ENCODE results near the gene RPTOR.

RPTOR gene

DNA sequence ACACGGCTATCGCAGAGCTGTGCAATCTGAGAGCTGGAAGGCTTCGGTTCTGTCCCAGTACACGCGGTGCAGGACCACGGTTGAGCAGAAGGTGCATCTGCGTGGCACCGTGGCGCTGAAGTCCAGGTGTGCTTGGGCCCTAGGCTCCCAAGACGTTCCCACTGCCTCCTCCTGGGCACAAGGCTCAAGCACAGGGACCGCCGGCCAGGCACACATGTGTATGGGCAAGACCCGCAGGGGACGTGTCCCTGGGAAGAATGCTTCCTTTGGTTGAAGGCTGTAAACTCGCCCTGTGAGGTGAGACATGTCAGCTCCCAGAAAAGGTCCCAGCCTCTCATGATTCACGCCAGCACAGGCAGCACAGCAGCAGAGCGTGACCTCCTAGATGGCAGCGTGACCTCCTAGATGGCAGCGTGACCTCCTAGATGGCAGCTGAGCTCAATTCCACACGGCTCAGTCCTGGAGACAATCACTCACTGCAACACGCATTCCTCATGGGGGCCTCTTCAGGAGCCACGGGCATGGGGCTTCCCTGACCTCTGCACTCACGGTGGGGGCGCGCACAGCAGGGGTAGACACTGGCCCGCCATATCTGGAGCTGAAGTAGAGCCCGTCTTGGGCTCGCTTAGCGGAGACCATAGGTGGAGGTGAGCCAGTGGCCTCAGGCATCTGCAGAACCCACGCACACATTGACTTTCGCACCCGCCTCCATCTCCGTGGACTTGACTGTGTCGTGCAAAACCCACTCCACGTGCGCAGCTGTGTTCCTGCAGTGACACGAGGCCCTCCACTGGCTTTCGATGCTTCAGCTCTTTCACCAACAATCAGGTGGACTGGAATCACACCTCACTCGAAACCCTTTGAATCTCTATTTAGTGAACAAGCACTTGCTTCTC is 362.0 kb downstream of the RPTOR start:
- DNase-seq = no peak

DNA sequence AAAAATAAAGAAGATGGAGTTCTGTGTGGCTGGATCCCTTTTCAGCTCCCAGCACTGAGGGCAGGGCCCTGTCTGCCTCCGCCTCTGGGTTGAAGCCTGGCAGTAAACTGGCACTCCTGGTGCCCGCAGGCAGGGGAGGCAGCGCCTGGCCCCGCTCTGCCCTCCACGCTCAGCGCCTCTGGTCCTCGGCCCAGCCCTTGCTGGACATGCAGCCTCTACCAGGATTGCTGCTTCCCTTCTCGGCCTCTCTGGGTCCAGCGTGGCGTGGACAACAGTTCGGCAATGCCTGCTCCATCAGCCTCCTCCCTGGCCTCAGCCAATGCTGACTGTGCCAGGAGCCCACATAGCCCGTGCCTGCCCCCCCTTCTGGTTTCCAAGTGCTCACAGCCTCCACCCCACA is 362.6 kb downstream of the RPTOR start:
- no peak for DNase-seq

DNA sequence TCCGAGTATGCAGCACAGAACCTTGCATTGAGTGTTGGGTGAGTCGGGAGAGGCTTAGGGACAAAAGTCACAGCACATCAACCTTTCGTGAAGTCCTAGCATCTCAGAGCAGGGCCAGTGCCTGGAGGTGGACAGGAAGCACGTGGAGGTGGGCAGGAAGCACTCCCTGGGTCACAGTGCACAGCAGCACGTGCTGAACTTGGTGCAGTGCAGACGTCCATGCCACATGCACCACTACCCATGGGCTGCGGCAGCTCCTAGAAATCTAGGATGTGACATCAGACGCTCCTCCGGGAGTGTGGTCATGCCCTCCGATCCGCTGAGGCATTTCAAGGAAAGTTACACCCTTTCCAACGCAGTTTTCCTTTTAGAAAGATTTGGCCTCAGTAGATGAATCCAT is 363.6 kb downstream of the RPTOR start:
- no peak for DNase-seq

DNA sequence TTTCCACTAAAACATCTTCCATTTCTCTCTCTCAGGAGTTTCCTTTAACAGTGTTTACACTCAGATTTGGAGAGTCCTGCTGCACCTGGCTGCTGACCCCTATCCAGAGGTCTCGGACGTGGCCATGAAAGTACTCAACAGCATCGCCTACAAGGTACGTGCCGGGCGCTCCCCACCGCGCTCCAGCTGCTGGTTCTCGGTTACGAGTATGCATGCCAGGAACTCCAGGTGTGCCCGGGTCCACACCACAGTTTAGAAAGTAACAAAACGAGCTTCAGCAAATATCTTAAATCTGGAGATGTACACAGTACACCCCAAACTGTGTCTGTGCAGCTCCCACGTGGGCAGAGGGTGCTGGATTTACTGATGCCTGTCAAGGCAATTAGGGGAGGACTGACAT is 364.1 kb downstream of the RPTOR start:
- no peak for DNase-seq

DNA sequence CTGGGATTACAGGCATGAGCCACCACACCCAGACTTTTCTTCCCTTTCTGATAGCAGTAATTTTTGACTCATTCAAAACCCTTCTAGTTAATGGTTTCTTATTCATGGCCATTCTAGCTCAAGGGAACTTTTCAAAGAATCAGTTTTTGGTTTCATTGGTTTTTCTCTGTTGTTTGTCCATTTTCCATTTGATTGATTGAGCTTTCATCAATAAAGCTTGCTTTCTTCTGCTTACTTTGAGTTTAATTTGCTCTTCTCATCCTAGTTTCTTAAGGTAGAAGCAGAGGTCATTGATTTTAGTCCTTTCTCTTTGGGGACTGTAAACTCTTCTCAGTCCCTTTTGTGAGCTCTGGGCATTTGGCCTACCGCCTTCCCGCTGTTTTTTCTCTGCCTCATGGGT is 365.0 kb downstream of the RPTOR start:
- no peak for DNase-seq

DNA sequence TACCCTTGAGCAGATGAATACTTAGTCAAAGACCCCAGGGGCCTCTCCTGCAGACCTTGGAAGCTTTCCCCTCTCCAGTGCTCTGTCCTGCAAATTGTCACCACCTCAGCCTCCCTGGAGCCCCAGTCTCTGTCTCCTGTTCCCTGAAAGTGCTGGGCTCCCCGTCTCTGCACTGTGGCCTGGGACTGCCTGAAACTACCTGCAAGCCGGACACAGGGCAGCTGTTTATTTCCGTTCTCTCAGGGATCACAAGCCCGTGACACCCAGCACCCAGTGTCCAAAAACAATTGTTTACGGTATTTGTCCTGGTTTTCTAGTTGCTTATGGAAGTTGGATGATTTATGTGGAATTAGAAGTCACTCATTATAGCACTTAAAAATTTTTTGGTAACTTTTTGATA is 365.4 kb downstream of the RPTOR start:
- DNase-seq = no peak

DNA sequence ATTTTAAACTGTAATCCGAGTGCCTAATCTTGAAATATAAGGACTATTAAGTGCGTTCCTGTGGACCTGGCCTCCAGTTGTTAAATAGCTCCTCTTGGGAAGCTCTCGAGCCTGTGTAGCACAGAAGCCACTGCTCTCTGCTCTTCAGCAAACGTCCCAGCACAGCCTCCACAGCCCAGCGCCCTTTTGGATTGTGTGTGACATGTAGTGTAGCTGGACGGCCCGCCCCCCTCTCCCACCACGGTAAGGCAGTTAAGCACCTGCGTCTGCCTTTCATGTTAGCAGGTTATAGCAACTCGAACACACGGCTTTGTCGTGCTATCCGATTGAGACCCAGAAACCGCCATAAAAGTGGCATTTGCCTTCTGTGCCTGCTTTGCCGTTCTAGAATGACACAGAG is 367.8 kb downstream of the RPTOR start:
- no peak for DNase-seq

DNA sequence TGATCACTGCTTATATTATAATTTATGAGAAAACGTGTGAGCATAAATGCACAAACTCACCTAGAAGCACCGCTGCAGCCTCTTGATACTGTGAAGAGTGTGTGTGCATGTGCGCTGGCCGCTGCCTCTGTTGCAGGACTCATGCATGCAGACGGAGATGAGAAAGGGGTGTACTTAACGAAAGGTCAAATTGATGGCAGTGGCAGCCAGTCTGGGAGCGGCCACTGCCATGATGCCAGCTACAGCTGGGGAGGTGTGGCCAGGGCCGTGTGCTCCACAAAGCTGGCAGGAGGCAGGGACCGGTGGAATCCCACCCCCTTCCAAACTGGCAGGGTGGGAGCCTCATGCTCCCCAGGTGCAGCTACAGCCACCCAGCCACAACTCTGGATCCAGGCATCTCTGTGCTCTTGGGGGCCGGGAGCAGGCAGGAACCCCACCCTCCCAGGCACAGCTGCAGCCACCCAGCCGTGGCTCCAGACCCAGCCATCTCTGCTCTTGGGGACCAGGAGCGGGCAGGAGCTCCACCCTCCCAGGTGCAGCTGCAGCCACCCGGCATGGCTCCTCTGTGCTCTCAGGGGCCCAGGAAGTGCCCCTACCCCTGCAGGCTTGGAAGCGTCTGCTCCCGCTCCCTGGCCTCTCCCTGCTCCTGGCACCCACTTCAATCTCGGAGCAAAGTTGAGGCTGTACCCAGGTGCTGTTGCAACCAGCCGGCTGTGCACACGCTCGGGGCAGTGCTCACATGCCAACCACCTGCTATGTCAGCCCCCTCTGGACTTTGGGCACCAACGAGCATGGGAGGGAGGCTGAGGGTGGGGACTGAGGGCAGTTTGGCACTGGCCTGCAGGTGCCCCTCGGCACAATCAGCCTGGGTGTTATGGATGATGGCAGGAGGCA is 369.5 kb downstream of the RPTOR start:
- DNase-seq = no peak

DNA sequence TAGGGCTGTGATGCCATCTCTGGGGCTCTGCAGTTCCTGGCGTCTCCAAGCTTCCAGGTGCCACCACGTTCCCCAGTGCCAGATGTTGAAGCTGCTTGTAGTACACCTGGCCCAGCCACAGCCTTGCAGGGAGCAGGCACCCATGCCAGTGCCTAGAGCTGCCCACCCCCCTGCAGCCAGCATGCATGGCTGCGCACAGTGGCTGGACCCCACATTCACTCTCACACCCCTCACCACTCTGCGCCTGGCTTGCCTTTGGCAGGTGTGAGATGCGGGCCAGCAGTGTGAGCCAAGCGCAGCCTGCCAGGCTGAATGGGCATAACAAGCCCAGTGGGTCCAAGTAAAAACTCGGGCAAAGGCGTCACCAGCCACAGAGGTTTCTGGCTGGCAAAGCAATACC is 371.6 kb downstream of the RPTOR start:
- DNase-seq = no peak

DNA sequence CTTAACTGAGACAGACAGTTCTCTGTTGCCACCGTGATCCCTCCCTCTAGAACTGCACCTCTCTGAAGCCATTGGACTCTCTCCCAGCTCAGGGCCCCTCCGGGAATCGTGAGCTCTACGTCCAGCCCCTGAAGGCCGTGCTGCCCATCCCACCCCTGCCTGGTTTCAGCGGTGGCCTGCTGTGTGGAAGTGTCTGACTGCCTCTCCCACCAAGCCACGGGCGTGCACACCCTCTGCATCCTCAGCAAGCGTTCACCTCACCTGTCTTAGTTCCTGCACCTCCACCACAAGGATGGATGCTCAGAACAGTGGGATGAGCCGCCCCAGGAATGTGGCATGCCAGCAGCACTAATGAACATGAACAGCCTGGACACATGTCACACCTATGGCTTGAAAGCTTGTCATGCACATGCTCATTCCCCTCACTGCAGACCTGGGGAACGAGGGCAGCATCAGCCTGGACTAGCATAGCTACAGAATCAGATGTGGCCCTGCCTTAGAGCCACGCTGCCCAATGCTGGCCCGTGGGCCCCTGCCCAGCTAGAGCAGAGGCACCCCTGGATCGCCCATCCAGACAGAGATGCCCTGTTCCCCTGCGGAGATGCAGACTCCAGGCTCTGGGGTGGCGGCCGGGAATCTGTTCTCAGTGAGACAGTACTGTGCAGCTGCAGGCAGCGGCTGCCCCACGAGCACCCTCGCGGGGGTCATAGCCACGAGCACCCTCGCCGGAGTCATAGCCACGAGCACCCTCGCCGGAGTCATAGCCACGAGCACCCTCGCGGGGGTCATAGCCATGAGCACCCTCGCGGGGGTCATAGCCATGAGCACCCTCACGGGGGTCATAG is 373.3 kb downstream of the RPTOR start:
- DNase-seq = no peak

DNA sequence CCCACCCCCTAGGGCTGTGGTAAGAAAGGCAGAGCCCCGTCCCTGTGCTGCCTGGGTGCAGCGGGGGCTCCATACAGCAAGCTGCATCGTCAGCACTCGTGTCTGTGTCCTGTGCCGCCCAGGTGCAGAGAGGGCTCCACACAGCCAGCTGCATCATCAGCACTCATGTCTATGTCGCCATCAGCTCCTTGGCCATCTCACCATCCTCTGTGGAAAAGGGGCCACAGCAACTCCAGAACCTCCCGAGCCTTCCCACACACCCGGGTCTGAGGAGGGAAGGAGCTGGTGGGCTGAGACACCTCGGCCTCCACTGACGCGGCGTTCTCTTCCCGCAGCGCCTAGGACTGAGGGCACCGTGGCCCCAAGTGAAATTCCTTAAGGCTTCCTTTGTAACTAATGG is 374.1 kb downstream of the RPTOR start:
- DNase-seq = no peak

DNA sequence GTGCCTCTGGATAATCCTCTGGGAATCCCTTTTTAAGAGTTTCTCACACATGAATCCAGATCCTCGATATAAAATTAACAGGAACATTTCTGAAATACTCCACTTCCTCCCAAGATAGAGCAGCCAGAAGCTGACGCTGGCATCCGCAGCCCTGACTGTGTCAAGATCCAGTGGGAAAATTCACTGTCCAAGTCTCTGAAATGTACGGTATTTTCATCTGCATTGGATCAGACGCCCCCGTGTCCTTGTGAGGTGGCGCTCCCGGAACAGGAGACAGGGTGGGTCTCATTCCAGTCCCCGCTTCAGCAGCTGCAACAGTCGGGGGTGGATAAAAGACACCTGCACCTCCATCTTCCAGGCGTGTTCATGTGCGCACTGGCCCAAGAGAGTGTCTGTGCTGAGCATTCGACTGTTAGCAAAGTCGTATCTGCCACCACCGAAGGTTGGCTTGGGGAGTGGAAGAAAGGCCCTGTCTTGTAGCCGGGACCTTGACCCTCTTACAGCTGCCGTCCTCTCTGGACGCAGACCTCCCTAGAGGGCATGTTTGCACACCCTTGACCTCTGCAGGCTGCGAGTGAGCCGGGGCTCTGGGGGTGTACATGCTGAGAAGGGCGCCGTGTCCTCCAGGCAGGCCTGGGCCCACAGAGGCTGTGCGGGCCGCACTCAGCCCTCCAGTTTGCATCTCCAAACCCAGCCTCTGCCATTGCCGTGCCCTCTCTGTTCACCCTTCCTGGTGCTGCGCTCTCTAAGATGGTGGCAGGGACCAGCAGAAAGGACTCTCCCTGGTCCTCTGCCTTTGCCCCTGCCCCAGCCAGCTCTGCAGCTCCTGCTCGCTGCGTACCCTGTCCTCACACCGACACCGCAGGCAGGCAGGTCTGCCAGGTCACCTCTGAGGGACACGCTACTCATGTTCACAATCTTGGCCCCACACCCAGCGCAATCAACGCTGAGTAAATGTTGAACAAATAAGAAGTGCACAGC is 375.0 kb downstream of the RPTOR start:
- DNase-seq = no peak

DNA sequence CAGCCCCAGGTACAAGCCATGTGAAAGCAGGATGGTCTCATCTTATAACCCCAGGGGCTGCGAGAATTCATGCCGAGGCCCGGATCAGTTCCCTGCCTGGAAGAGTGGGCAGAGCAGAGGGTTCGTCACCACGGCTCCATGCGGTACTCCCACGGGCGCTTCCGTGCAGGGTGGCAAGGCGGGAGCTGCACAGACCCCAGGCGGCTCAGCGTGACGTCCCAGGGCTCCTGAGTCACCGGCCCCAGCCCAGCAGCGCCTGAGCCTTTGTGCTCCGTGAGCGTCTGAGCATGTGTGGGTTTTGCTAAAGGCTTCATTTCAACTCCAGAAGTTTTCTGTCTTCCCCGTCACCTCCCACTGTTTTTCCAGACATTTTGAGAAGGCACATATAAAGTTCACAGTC is 375.8 kb downstream of the RPTOR start:
- DNase-seq = no peak

DNA sequence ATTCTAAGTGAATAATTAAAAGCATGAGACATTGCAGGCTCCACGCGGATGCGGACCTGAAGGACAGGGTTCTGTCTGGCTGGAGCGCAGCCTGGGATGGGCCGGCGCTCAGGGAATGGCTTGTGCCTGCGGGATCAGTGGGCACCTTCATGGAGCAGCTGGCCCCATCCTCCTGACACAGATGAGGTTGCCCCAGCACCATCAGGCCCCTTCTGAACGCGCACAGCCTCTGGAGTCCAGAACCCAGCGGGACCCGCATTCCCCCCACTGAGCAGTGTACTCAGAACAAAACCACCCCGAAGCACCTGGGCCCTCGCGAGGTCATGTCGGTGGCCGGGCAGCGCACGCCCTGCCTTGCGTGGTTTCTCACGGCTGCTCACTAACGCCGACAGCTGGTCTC is 376.5 kb downstream of the RPTOR start:
- no peak for DNase-seq

DNA sequence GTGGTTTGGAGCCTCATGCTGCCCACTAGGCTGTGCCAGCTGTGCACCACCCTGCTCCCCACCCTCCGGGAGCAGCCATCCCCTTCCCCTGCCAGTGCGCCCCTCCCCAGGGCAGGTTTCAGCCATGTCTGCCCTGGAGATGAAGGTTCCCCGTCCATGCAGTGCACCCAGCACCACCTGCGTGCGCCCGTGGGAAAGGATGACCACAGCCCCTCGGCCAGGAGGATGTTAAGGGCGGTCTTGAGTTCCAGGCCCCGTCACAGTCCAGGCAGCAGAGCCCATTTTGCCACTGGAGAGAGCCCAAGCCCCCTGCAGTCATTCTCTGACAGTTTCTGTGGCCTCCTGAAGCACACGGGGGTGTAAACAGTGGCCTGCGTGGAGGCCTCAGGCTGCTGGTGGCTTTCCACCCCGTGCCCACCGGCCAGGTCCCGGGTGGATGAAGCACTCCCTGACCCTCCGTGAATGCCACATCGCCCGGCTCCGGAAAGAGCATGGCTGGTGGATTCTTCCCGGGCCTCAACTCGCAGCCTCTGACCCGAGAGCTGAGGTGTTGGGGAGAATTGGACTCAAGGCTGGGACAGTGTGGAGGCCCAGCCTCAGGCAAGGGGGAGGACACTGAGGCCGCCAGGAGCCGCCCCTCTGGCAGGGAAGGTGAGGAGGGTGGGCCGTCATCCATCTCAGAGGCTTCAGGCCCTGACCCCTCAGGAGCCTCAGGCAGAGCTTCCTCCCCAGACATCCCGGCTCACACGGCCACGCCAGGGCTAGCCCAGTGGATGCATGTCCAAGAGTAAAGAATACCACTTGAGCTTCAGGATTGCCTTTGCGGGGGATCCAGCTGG is 377.3 kb downstream of the RPTOR start:
- no peak for DNase-seq

DNA sequence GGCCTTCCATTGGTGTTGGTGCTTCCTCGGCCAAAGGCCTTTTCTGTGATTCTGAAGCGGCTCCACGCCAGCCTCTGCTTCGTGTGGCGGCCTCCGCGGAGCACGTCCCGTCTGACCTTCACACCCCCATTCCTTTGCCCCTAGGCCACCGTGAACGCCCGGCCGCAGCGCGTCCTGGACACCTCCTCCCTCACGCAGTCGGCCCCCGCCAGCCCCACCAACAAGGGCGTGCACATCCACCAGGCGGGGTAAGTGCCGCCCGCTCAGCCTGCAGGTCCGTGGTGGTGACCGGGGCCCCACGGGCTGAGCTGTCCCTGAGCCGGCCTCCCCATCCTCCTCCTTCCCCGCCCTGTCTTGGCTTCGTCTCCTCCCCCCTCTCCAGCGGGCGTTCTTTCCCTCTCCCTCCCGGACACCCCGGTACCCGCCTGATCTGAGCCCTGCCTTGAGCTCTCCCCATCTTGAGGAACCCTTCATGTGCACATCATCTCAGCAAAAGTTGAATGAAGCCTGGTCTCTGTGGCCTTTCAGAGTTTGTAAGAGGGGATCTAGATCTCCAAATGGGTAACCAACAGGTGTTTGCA is 378.0 kb downstream of the RPTOR start:
- no peak for DNase-seq

DNA sequence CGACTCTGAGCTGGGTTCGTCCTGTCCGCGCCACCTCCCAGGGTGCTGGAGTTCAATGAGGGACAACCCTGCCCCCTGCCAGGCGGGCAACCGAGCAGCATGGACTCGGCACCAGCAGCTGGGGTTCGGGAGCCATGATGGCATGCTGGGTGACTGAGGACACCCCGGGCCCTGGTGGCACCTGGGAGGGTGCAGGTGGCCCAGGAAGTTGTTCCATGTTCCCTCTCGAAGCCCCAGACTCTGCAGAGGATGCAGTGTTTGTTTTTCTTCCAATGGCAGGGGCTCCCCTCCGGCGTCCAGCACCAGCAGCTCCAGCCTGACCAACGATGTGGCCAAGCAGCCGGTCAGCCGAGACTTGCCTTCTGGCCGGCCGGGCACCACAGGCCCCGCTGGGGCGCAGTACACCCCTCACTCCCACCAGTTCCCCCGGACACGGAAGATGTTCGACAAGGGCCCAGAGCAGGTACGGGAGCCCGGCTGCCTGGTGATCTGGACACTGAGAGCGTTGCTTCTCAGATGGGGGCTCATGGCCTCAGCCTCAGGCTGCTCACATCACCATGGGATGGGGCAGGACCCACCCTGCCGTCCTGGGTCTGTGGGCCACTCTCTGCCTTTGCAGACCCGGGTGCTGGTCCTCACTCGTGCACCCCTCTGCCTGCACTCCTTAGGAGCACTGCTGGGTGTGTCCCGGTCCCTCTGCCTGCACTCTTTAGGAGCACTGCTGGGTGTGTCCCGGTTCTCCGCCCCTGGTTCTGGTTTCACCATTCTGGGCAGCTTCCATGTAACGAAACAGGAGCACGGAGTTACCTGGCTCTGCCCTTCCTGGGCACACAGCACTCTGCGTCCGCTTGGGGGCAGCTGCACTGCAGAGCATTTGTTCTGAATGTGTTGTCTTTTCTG is 378.8 kb downstream of the RPTOR start:
- no peak for DNase-seq

DNA sequence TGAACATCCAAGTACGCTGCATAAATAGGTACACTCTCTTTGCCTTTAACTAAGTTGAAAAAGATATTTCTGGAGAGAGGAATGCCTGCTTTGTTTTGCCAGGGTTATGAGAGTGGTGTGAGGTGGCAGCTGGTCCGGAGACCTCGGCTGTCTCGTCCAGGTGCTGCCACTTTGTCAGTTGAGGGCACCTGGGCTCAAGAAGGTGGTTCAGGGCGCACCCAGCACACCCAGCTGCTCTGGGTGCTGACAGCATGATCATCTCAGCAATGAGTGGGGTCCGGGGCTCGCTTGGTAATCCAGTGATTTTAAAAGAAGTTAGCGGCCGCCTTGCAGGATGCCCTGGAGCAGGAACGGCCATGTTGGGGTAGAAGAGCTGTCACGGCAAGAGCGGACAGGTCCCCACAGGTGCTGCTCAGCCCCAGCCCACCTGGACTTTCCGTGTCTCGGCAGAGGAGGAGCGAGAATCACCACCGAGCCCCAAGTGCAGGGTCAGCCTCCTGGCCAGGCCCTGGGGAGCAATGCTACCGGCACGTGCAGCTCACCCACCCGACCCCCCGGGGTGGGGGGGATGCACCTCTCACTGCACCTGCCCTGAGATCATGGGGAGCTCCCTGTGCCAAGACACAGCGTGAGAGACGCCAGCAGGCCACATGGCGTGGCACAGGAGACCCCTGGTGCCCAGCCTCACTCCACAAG is 379.6 kb downstream of the RPTOR start:
- no peak for DNase-seq
